ENCODE results near the gene NYAP2.

Gene NYAP2

DNA sequence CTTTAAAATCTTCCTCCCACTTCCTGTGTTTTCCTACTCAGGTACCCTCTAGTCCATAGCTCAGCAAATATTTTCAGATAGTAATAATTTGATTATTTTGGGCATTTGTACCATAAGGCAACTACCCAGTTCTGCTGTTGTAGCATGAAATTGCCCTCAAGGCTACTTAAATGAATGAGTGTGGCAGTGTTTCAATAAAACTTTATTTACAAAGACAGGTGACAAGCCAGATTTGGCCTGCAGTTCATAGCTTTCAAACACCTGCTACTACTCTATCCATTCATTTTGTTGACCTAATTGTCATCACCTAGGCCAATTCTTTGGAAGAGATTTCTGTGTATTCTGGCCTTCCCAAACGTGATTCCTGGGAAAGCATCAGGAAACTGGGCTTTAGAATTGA lies 28.9 kb downstream of the NYAP2 start:
- Histone ChIP-seq H3K4me3 (ENCODE audit: low read length) (no peak overlapping the region), H3K4me2 (ENCODE audit: low read length) (no peak overlapping the region), H3K9me3 (replicated peaks; ENCODE audit: low read length) (no peaks in the 10 kb centered on the region), H3K9ac (ENCODE audit: low read depth, low read length) (no peak overlapping the region), H3K4me1 (ENCODE audit: control insufficient read depth, insufficient read depth, low read length) (no peaks in the 10 kb centered on the region), H3K27me3 (ENCODE audit: control insufficient read depth, insufficient read depth, low read length) (no peaks in the 10 kb centered on the region), H3K36me3 (ENCODE audit: insufficient read depth, low read length) (no peaks in the 10 kb centered on the region)

GRCh38 chr2:225429717-225430116 lies 30.2 kb downstream of the NYAP2 start:
- Histone ChIP-seq H3K4me2 (ENCODE audit: low read length) (no peak overlapping the region), H3K27me3 (ENCODE audit: control insufficient read depth, insufficient read depth, low read length) (no peaks in the 10 kb centered on the region), H3K9ac (ENCODE audit: low read depth, low read length) (no peak overlapping the region), H3K4me3 (ENCODE audit: low read length) (no peak overlapping the region), H3K4me1 (ENCODE audit: control insufficient read depth, insufficient read depth, low read length) (no peaks in the 10 kb centered on the region), H3K9me3 (replicated peaks; ENCODE audit: low read length) (no peaks in the 10 kb centered on the region), H3K36me3 (ENCODE audit: insufficient read depth, low read length) (no peaks in the 10 kb centered on the region)

- Histone ChIP-seq H3K36me3 (ENCODE audit: insufficient read depth, low read length) (no peaks in the 10 kb centered on the region), H3K9ac (ENCODE audit: low read depth, low read length) (no peak overlapping the region), H3K4me1 (ENCODE audit: control insufficient read depth, insufficient read depth, low read length) (no peaks in the 10 kb centered on the region), H3K27me3 (ENCODE audit: control insufficient read depth, insufficient read depth, low read length) (no peaks in the 10 kb centered on the region), H3K4me2 (ENCODE audit: low read length) (no peak overlapping the region), H3K4me3 (ENCODE audit: low read length) (no peak overlapping the region), H3K9me3 (replicated peaks; ENCODE audit: low read length) (no peaks in the 10 kb centered on the region)
Measured at GRCh38 chr2:225431105-225431863, 31.8 kb downstream of the NYAP2 start.

DNA sequence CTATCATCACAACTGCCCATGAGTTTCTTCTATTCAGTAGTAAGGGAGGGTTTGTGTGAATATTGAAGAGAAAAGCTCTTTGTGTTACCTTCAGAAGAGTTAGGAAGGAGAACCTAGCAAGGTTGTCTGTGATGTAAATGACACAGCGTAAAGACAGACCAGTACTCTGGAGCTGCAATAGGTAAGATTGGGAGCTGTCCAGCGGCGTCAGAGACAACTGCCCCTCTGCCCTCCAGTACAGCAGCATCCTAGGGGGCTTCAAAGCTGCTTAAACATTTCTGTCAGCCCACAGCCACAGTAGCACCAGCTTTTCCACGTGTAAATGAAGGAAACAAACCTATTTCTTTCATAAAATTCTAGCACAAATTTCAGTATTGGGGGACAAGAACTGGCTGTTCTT lies 34.5 kb downstream of the NYAP2 start:
- no peak overlapping the region for H3K9ac ChIP-seq (ENCODE audit: low read depth, low read length)
- no peaks in the 10 kb centered on the region for H3K27me3 ChIP-seq (ENCODE audit: control insufficient read depth, insufficient read depth, low read length)

DNA sequence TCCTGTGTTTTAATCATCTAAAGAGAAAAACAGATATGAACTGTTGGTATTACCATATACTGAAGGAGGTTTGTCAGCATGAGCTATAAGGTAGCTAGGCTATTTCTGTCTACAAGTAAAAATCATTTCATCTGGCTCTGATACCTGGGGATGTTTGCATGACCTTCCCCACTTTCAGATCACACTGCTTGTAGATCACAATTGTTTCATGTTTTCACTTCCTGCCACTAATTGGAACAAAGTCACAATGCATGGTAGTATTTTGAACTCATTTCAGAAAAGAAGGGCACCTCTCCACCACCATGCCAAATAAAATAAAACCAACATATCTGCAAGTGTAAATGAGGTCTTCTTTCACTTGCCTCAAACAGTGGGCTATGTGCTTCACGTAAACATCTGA lies 37.8 kb downstream of the NYAP2 start:
- Histone ChIP-seq H3K4me3 (ENCODE audit: low read length) (no peak overlapping the region), H3K36me3 (ENCODE audit: insufficient read depth, low read length) (no peaks in the 10 kb centered on the region), H3K4me2 (ENCODE audit: low read length) (no peak overlapping the region), H3K27me3 (ENCODE audit: control insufficient read depth, insufficient read depth, low read length) (peaks cover 4% of the 10 kb centered on the region), H3K9ac (ENCODE audit: low read depth, low read length) (no peak overlapping the region), H3K4me1 (ENCODE audit: control insufficient read depth, insufficient read depth, low read length) (no peaks in the 10 kb centered on the region), H3K9me3 (replicated peaks; ENCODE audit: low read length) (no peaks in the 10 kb centered on the region)

More for the DNA sequence above, 34.5 kb downstream of the NYAP2 start:
- Histone ChIP-seq H3K9me3 (replicated peaks; ENCODE audit: low read length) (no peaks in the 10 kb centered on the region), H3K4me1 (ENCODE audit: control insufficient read depth, insufficient read depth, low read length) (no peaks in the 10 kb centered on the region), H3K4me2 (ENCODE audit: low read length) (no peak overlapping the region), H3K36me3 (ENCODE audit: insufficient read depth, low read length) (no peaks in the 10 kb centered on the region), H3K4me3 (ENCODE audit: low read length) (no peak overlapping the region)

DNA sequence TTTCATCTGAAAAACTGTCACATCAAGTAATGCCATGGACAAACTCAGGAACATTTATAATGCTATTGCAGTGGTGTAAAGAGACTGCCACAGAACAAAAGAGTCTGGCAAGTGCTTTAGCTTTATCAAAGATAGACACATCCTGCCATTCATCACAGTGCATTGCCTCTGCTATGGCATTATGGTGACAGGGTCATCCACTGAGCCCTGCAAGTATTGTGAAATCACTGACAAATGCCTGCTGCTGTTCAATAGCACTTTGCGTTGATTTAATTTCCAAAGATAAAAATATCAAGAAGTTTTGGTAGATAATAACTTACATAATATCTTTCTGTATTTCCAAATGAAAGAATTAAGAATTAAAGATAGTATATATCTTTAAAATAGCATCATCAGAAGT lies 38.7 kb downstream of the NYAP2 start:
- Histone ChIP-seq H3K9ac (ENCODE audit: low read depth, low read length) (no peak overlapping the region), H3K4me1 (ENCODE audit: control insufficient read depth, insufficient read depth, low read length) (no peaks in the 10 kb centered on the region), H3K4me2 (ENCODE audit: low read length) (no peak overlapping the region), H3K9me3 (replicated peaks; ENCODE audit: low read length) (no peaks in the 10 kb centered on the region), H3K36me3 (ENCODE audit: insufficient read depth, low read length) (no peaks in the 10 kb centered on the region), H3K4me3 (ENCODE audit: low read length) (no peak overlapping the region), H3K27me3 (ENCODE audit: control insufficient read depth, insufficient read depth, low read length) (peaks cover 4% of the 10 kb centered on the region)

DNA sequence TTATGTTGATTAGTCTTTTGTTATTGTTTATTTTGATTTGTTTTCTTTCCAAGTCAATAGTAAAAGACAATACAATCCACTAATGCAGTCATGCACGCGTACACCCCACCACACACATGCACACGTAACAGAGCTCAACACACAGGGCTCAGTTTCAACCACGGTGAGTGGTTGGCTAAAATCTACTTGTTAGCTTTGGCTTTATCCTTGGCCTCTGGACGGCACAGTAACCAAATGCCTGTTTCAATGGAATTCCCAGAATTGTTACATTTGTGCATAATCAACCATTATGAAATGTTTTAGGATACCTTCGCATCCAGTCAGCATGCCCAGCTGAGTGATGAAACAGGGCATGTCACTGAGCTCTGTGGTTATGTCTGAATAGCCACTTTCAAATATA lies 53.2 kb downstream of the NYAP2 start:
- H3K4me2 ChIP-seq (ENCODE audit: low read length), result no peak overlapping the region
- peaks cover 4% of the 10 kb centered on the region for H3K4me1 ChIP-seq (ENCODE audit: control insufficient read depth, insufficient read depth, low read length)
- no peak overlapping the region for H3K9ac ChIP-seq (ENCODE audit: low read depth, low read length)
- no peak overlapping the region for H3K4me3 ChIP-seq (ENCODE audit: low read length)
- no peaks in the 10 kb centered on the region for H3K36me3 ChIP-seq (ENCODE audit: insufficient read depth, low read length)
- H3K27me3 ChIP-seq (ENCODE audit: control insufficient read depth, insufficient read depth, low read length), result no peaks in the 10 kb centered on the region
- H3K9me3 ChIP-seq (replicated peaks; ENCODE audit: low read length), result no peaks in the 10 kb centered on the region

DNA sequence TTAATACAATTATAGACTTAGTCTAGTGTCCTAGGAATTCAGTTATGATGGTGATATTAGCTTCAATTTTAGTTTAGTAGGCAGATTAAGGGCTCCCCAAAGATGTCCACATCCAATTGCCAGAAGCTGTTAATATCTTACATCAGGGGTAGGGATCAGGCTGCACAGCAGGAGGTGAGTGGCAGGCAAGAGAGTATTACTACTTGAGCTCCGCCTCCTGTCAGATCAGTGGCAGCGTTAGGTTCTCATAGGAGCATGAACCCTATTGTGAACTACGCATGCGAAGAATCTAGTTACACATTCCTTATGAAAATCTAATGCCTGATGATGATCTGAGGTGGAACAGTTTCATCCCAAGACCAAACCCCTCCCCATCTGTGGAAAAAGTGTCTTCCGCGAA lies 54.9 kb downstream of the NYAP2 start:
- H3K36me3 ChIP-seq (ENCODE audit: insufficient read depth, low read length), result no peaks in the 10 kb centered on the region
- no peak overlapping the region for H3K9ac ChIP-seq (ENCODE audit: low read depth, low read length)
- peaks cover 9% of the 10 kb centered on the region for H3K4me1 ChIP-seq (ENCODE audit: control insufficient read depth, insufficient read depth, low read length)
- H3K9me3 ChIP-seq (replicated peaks; ENCODE audit: low read length), result no peaks in the 10 kb centered on the region
- no peak overlapping the region for H3K4me2 ChIP-seq (ENCODE audit: low read length)
- H3K4me3 ChIP-seq (ENCODE audit: low read length), result no peak overlapping the region
- H3K27me3 ChIP-seq (ENCODE audit: control insufficient read depth, insufficient read depth, low read length), result no peaks in the 10 kb centered on the region

- Histone ChIP-seq H3K4me2 (ENCODE audit: low read length) (no peak overlapping the region), H3K9ac (ENCODE audit: low read depth, low read length) (no peak overlapping the region), H3K27me3 (ENCODE audit: control insufficient read depth, insufficient read depth, low read length) (no peaks in the 10 kb centered on the region), H3K36me3 (ENCODE audit: insufficient read depth, low read length) (no peaks in the 10 kb centered on the region), H3K4me3 (ENCODE audit: low read length) (no peak overlapping the region), H3K9me3 (replicated peaks; ENCODE audit: low read length) (no peaks in the 10 kb centered on the region), H3K4me1 (ENCODE audit: control insufficient read depth, insufficient read depth, low read length) (peaks cover 9% of the 10 kb centered on the region)
Measured at GRCh38 chr2:225456619-225457260, 57.2 kb downstream of the NYAP2 start.

GRCh38 chr2:225457482-225457881 lies 58.0 kb downstream of the NYAP2 start:
- Histone ChIP-seq H3K4me3 (ENCODE audit: low read length) (no peak overlapping the region), H3K4me2 (ENCODE audit: low read length) (no peak overlapping the region), H3K27me3 (ENCODE audit: control insufficient read depth, insufficient read depth, low read length) (no peaks in the 10 kb centered on the region)

GRCh38 chr2:225458431-225459117 lies 59.1 kb downstream of the NYAP2 start:
- H3K36me3 ChIP-seq (ENCODE audit: insufficient read depth, low read length), result no peaks in the 10 kb centered on the region
- no peak overlapping the region for H3K4me3 ChIP-seq (ENCODE audit: low read length)
- H3K4me1 ChIP-seq (ENCODE audit: control insufficient read depth, insufficient read depth, low read length), result peaks cover 9% of the 10 kb centered on the region
- H3K4me2 ChIP-seq (ENCODE audit: low read length), result no peak overlapping the region
- no peaks in the 10 kb centered on the region for H3K27me3 ChIP-seq (ENCODE audit: control insufficient read depth, insufficient read depth, low read length)
- no peaks in the 10 kb centered on the region for H3K9me3 ChIP-seq (replicated peaks; ENCODE audit: low read length)
- H3K9ac ChIP-seq (ENCODE audit: low read depth, low read length), result no peak overlapping the region

More at GRCh38 chr2:225457482-225457881, 58.0 kb downstream of the NYAP2 start:
- Histone ChIP-seq H3K4me1 (ENCODE audit: control insufficient read depth, insufficient read depth, low read length) (peaks cover 9% of the 10 kb centered on the region), H3K36me3 (ENCODE audit: insufficient read depth, low read length) (no peaks in the 10 kb centered on the region), H3K9ac (ENCODE audit: low read depth, low read length) (no peak overlapping the region), H3K9me3 (replicated peaks; ENCODE audit: low read length) (no peaks in the 10 kb centered on the region)

Data from skeletal muscle satellite cell (primary cell).